Ectodermal cell (in vitro differentiated cells): Measurements from ENCODE around the gene UQCC2.

ENCODE experiments used
- H3K27ac ChIP-seq: 2 replicates; pipeline ENCODE4 v1.7.0; 2013; ENCODE audit warnings: mild to moderate bottlenecking, low read depth, low read length; ENCODE audit not compliant: insufficient read depth, poor library complexity, severe bottlenecking
- H3K27me3 ChIP-seq: 2 replicates; pipeline ENCODE4 v1.7.0; 2013; ENCODE audit warnings: mild to moderate bottlenecking, low read length; ENCODE audit not compliant: insufficient read depth, control insufficient read depth, poor library complexity, severe bottlenecking
- H3K36me3 ChIP-seq: one replicate; pipeline ENCODE4 v1.7.0; 2013; ENCODE audit warnings: low read length; ENCODE audit not compliant: control insufficient read depth, insufficient read depth
- H3K4me1 ChIP-seq: one replicate; pipeline ENCODE4 v1.7.0; 2013; ENCODE audit warnings: low read length; ENCODE audit not compliant: control insufficient read depth, insufficient read depth
- H3K4me3 ChIP-seq: 2 replicates; pipeline ENCODE4 v1.7.0; 2013; ENCODE audit warnings: low read depth, low read length, control low read depth; ENCODE audit not compliant: insufficient read depth
- H3K9me3 ChIP-seq: 2 replicates; pipeline ENCODE4 v1.7.0; 2013; ENCODE audit warnings: mild to moderate bottlenecking, low read length, moderate library complexity; ENCODE audit not compliant: control insufficient read depth
- WGBS, 2 experiments: methylation state at CpG; one replicate each; pipeline ENCODE4 v1.1.7; 2013; ENCODE audit warnings: missing lambda C conversion rate in 2 of 2; 5-methylcytosine and 5-hydroxymethylcytosine counted together

Gene UQCC2

GRCh38 chr6:33658982-33659689 lies 52.4 kb downstream of the UQCC2 start:
- Histone ChIP-seq H3K9me3 (no peaks in the 10 kb centered on the region), H3K27ac (no peak overlapping the region), H3K36me3 (no peaks in the 10 kb centered on the region), H3K4me1 (no peaks in the 10 kb centered on the region), H3K4me3 (no peak overlapping the region), H3K27me3 (no peaks in the 10 kb centered on the region)
- 92% methylated on average over 16 of the region's 16 CpGs for WGBS, 2 experiments

GRCh38 chr6:33656844-33657243 lies 54.7 kb downstream of the UQCC2 start:
- H3K4me3 ChIP-seq = no peak overlapping the region
- H3K36me3 ChIP-seq = no peaks in the 10 kb centered on the region
- 39 to 44% methylated on average over 5 of the region's 5 CpGs for WGBS, 2 experiments
- no peaks in the 10 kb centered on the region for H3K4me1 ChIP-seq
- H3K9me3 ChIP-seq = no peaks in the 10 kb centered on the region
- no peak overlapping the region for H3K27ac ChIP-seq
- H3K27me3 ChIP-seq = no peaks in the 10 kb centered on the region

- no peak overlapping the region for H3K4me3 ChIP-seq
- no peaks in the 10 kb centered on the region for H3K36me3 ChIP-seq
- H3K27ac ChIP-seq = no peak overlapping the region
- no peaks in the 10 kb centered on the region for H3K9me3 ChIP-seq
- no peaks in the 10 kb centered on the region for H3K4me1 ChIP-seq
- no peaks in the 10 kb centered on the region for H3K27me3 ChIP-seq
- 80 to 82% methylated on average over 5 of the region's 5 CpGs for WGBS, 2 experiments
Measured at GRCh38 chr6:33654831-33655554, 56.5 kb downstream of the UQCC2 start.

- Histone ChIP-seq H3K36me3 (no peaks in the 10 kb centered on the region), H3K4me1 (no peaks in the 10 kb centered on the region), H3K9me3 (no peaks in the 10 kb centered on the region), H3K27me3 (no peaks in the 10 kb centered on the region), H3K4me3 (no peak overlapping the region), H3K27ac (no peak overlapping the region)
- WGBS, 2 experiments = 97 to 100% methylated on average over 4 to 5 of the region's 5 CpGs
Measured at GRCh38 chr6:33652002-33652401, 59.5 kb downstream of the UQCC2 start.

- Histone ChIP-seq H3K36me3 (no peaks in the 10 kb centered on the region), H3K4me3 (no peak overlapping the region), H3K4me1 (no peaks in the 10 kb centered on the region), H3K9me3 (no peaks in the 10 kb centered on the region), H3K27me3 (no peaks in the 10 kb centered on the region), H3K27ac (no peak overlapping the region)
- 88 to 89% methylated on average over 4 of the region's 4 CpGs for WGBS, 2 experiments
Measured at GRCh38 chr6:33651403-33651802, 60.1 kb downstream of the UQCC2 start.
